NT2/D1 (cell line): Measurements from ENCODE around the gene TBPL1.

Experiments used
- YY1 ChIP-seq: IDR thresholded peaks from 2 replicates; pipeline ENCODE4 v1.6.1; 2011; ENCODE audit not compliant: insufficient read length, insufficient read depth
- ZNF274 ChIP-seq: IDR thresholded peaks from 2 replicates; pipeline ENCODE4 v1.6.1; 2011; ENCODE audit warnings: mild to moderate bottlenecking, low read depth, low read length

DNA sequence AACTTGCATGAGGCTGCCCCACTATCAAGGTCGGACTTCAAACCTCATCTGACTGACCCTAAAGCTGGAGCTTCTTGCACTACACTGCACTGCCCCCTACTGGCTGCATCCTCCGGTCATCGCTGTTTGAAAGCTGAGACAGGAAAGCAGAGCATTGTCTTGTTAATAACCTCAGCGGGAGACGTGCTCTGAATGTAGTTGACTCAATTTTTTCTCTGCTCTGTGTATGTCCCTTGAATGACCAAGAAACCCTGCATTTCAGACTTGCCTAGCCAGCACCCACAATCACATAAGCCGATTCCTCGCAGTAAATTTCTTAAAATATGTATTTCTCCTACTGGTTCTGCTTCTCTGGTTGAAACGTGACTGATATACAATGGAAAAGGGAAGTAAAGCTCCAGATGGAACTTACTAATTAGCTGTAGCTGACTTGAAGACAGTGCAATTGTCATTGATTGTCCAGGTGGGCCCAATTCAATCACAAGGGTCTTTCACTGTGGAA, 36.3 kb upstream of the TBPL1 start:
- TF ChIP-seq YY1 (no peak), ZNF274 (no peak)
